HepG2 (cell line): ENCODE results near the gene ATP6V1C2.

Source experiments
- CEBPB ChIP-seq: IDR thresholded peaks from 2 replicates; pipeline ENCODE4 v1.6.1; 2011; ENCODE audit warnings: low read depth, low read length, improper control_type of control experiment, borderline replicate concordance
- CTCF ChIP-seq: sonication (generic); formaldehyde crosslinking; IDR thresholded peaks from 2 replicates; pipeline ENCODE4 v1.5.0; 2020; ENCODE audit warnings: mild to moderate bottlenecking, missing genetic modification reagents, moderate library complexity
- HNF4A ChIP-seq: sonication (generic); formaldehyde crosslinking; IDR thresholded peaks from 2 replicates; pipeline ENCODE4 v1.4.0; 2020; ENCODE audit warnings: missing genetic modification reagents
- HOXA9 ChIP-seq: sonication (generic); formaldehyde crosslinking; IDR thresholded peaks from 2 replicates; pipeline ENCODE4 v1.8.1; 2022; ENCODE audit warnings: missing genetic modification reagents, mild to moderate bottlenecking, moderate library complexity, borderline replicate concordance
- MAFK ChIP-seq, 2 experiments: IDR thresholded peaks in 1 of 2; conservative IDR thresholded peaks in 1 of 2; 2 replicates each; pipeline ENCODE4 v1.6.1; 2011; ENCODE audit warnings: improper control_type of control experiment in 2 of 2, low read length in 2 of 2
- RAD21 ChIP-seq: fragments of 450-650 bp; formaldehyde crosslinking; IDR thresholded peaks from 2 replicates; pipeline ENCODE4 v1.5.0; 2020; ENCODE audit warnings: mild to moderate bottlenecking
- RORA ChIP-seq: sonication (generic); formaldehyde crosslinking; IDR thresholded peaks from 2 replicates; pipeline ENCODE4 v1.5.0; 2020; ENCODE audit warnings: mild to moderate bottlenecking, missing genetic modification reagents, moderate library complexity
- SUZ12 ChIP-seq: fragments of 150-350 bp; IDR thresholded peaks from 2 replicates; pipeline ENCODE4 v1.6.1; 2014; ENCODE audit warnings: low read depth, low read length
- TBL1XR1 ChIP-seq: fragments of 150-350 bp; IDR thresholded peaks from 2 replicates; pipeline ENCODE4 v1.6.1; 2014; ENCODE audit warnings: borderline replicate concordance, low read length; ENCODE audit not compliant: partially characterized antibody
- YY1 ChIP-seq: IDR thresholded peaks from 2 replicates; pipeline ENCODE4 v1.6.1; 2011; ENCODE audit warnings: low read length, low read depth, moderate library complexity, mild to moderate bottlenecking; ENCODE audit not compliant: insufficient read depth, insufficient replicate concordance
- ZBTB21 ChIP-seq: sonication (generic); formaldehyde crosslinking; IDR thresholded peaks from 2 replicates; pipeline ENCODE4 v1.4.0; 2020; ENCODE audit warnings: missing genetic modification reagents

GRCh38 chr2:10787176-10787968 is 65.9 kb downstream of the ATP6V1C2 start:
- TF ChIP-seq HOXA9 (CRISPR knock-in tag) (no peak), TBL1XR1 (no peak), HNF4A (CRISPR knock-in tag) (no peak), RORA (CRISPR knock-in tag) (no peak), YY1 (no peak), MAFK (conservative IDR thresholded peaks at IDR 0.05 in 1 of 2, IDR thresholded peaks at IDR 0.05 in 1 of 2; ENCODE audit: low read length in 2 of 2) (no peak), RAD21 (CRISPR knock-in tag) (no peak), SUZ12 (no peak), CTCF (CRISPR knock-in tag) (peak; percentile 57), CEBPB (no peak), ZBTB21 (CRISPR knock-in tag) (no peak)
